Endodermal cell (in vitro differentiated cells): Measurements from ENCODE around the gene KDELR3. TPM values are rescaled to one million over a fixed set of nuclear protein-coding genes. Genes with fewer than 3 reads are reported as not detected.

Experiments used
- DNase-seq: peaks from one replicate; pipeline ENCODE4 v3.0.0-alpha.2; 2017
- H3K27ac ChIP-seq: 2 replicates; pipeline ENCODE4 v1.5.1; 2013; ENCODE audit warnings: mild to moderate bottlenecking, low read depth, low read length, moderate library complexity
- H3K27me3 ChIP-seq: 2 replicates; pipeline ENCODE4 v1.6.1; 2013; ENCODE audit warnings: mild to moderate bottlenecking, low read length, moderate library complexity; ENCODE audit not compliant: insufficient read depth, control insufficient read depth, poor library complexity, severe bottlenecking
- H3K36me3 ChIP-seq: 2 replicates; pipeline ENCODE4 v1.7.0; 2013; ENCODE audit warnings: mild to moderate bottlenecking, low read length, moderate library complexity; ENCODE audit not compliant: control insufficient read depth, insufficient read depth
- H3K4me1 ChIP-seq: one replicate; pipeline ENCODE4 v1.7.0; 2013; ENCODE audit warnings: low read length; ENCODE audit not compliant: control insufficient read depth, insufficient read depth
- H3K4me3 ChIP-seq: 2 replicates; pipeline ENCODE4 v1.5.1; 2013; ENCODE audit warnings: mild to moderate bottlenecking, low read length, moderate library complexity
- H3K9ac ChIP-seq: 2 replicates; pipeline ENCODE4 v1.6.1; 2013; ENCODE audit warnings: mild to moderate bottlenecking, low read length, moderate library complexity; ENCODE audit not compliant: poor library complexity, severe bottlenecking; ENCODE audit errors: extremely low read depth
- H3K9me3 ChIP-seq: 2 replicates; pipeline ENCODE4 v1.6.1; 2013; ENCODE audit warnings: mild to moderate bottlenecking, low read length, moderate library complexity; ENCODE audit not compliant: control insufficient read depth
- H3K27ac Mint-ChIP-seq: 2 replicates; pipeline ENCODE4 v1.8.0; 2020; ENCODE audit warnings: mixed read lengths
- H3K27me3 Mint-ChIP-seq: 2 replicates; pipeline ENCODE4 v1.8.0; 2021; ENCODE audit warnings: mild to moderate bottlenecking, mixed read lengths; ENCODE audit not compliant: insufficient read depth
- H3K36me3 Mint-ChIP-seq: 2 replicates; pipeline ENCODE4 v1.8.0; 2020; ENCODE audit warnings: low read depth, mixed read lengths
- H3K4me1 Mint-ChIP-seq: 2 replicates; pipeline ENCODE4 v1.8.0; 2020; ENCODE audit warnings: mixed read lengths
- H3K4me3 Mint-ChIP-seq: 2 replicates; pipeline ENCODE4 v1.8.0; 2020; ENCODE audit warnings: mild to moderate bottlenecking, moderate library complexity, mixed read lengths
- H3K9me3 Mint-ChIP-seq: 2 replicates; pipeline ENCODE4 v1.8.0; 2020; ENCODE audit warnings: mild to moderate bottlenecking, mixed read lengths
- CTCF ChIP-seq: fragments of 200-600 bp; sonication (generic); conservative IDR thresholded peaks from 2 replicates; pipeline ENCODE4 v1.5.0; 2021; ENCODE audit warnings: antibody characterized with exemption, mild to moderate bottlenecking
- WGBS, 2 experiments: methylation state at CpG; one replicate each; pipeline versions ENCODE4 v1.1.5 to v1.1.7; 2013; ENCODE audit warnings: missing lambda C conversion rate in 2 of 2, mixed read lengths in 1 of 2; ENCODE audit not compliant: insufficient coverage in 1 of 2, insufficient read length in 1 of 2; 5-methylcytosine and 5-hydroxymethylcytosine counted together
- long read RNA-seq, 4 experiments: library from polyadenylated mRNA in 2 of 4; library from RNA in 1 of 4; library from capped mRNA in 1 of 4; stranded (forward) in 3 of 4; unstranded in 1 of 4; transcript quantifications; one replicate each; pipeline ENCODE4 v2.0.0, GENCODE V29; 2020 to 2021; ENCODE audit warnings: inconsistent platforms in 1 of 4
- polyA plus RNA-seq, 2 experiments: library from polyadenylated mRNA; stranded (reverse); fragments of 50-300 nt; gene quantifications; one replicate each; pipeline ENCODE4 v1.2.3, GENCODE V29; 2013
- total RNA-seq, 2 donors: library from RNA; stranded (reverse); fragmentation: NEBNext Ultra II Directional in 1 of 2; extraction: Animal tissue kit (Norgen Biotek cat#: 25700) in 1 of 2; gene quantifications; 2 replicates in 1 of 2; 3 replicates in 1 of 2; pipeline ENCODE4 v1.2.1, GENCODE V29; 2021

KDELR3 gene
- total RNA-seq = 10 to 100 TPM; 11.4 to 14.9 TPM
- 14.6 TPM for polyA plus RNA-seq (2013, experiment 1 of 2)
- polyA plus RNA-seq (2013, experiment 2 of 2) = 14.8 TPM
- long read RNA-seq, experiment 1, transcript KDELR3-201 (5 exons, 1,728 nt) = major isoform, 7 of 13 reads
- long read RNA-seq, experiment 1, partial matches to known transcripts = 3 of 13 reads
- long read RNA-seq, experiment 1, other reads (novel, unspliced or antisense) = 1 of 13 reads
- long read RNA-seq, experiment 2, transcript KDELR3-201 (5 exons, 1,728 nt) = major isoform, 20 of 27 reads
- long read RNA-seq, experiment 2, transcript KDELR3-202 (4 exons, 931 nt) = minor isoform, 5 of 27 reads
- long read RNA-seq, experiment 2, partial matches to known transcripts = 0 of 27 reads
- long read RNA-seq, experiment 2, other reads (novel, unspliced or antisense) = 2 of 27 reads
- long read RNA-seq, experiment 3, transcript KDELR3-201 (5 exons, 1,728 nt) = major isoform, 63 of 71 reads
- long read RNA-seq, experiment 3, partial matches to known transcripts = 1 of 71 reads
- long read RNA-seq, experiment 3, other reads (novel, unspliced or antisense) = 4 of 71 reads
- long read RNA-seq, experiment 4, transcript KDELR3-201 (5 exons, 1,728 nt) = major isoform, 28 of 40 reads
- long read RNA-seq, experiment 4, transcript KDELR3-202 (4 exons, 931 nt) = minor isoform, 6 of 40 reads
- long read RNA-seq, experiment 4, partial matches to known transcripts = 0 of 40 reads
- long read RNA-seq, experiment 4, other reads (novel, unspliced or antisense) = 6 of 40 reads

- no peak within 1 kb of the TSS for H3K27ac Mint-ChIP-seq
- H3K27me3 Mint-ChIP-seq = peaks cover 45% of the 10 kb centered on the region
Measured at GRCh38 chr22:38467904-38468442, at the start of gene KDELR3. Gene KDELR3, plus strand, starts transcription at chr22:38468096. Its CDS starts 138 bp downstream, at chr22:38468234.

DNA sequence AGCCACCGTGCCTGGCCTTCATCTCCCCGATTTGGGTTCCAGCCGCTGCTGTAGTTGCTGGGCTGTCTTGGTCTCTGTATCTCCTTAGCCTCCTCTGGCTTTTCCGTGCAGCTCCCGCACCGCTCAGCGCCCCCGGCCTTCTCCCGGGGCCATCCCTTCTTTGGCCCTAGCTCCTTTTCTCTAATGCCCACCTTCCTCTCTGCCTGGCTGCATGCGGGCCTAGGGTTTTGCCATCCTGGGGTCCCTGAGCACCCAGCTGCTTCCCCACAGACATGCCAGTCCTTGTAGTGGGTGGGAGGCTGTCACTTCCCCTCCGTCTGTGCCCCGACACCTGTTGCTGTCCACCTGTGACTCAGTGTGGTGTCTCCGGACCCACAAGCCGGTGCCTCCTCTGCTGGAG is 49.3 kb upstream of the KDELR3 start:
- Histone ChIP-seq H3K27ac (no peak overlapping the region), H3K9me3 (no peaks in the 10 kb centered on the region), H3K27me3 (no peaks in the 10 kb centered on the region), H3K9ac (no peak overlapping the region), H3K36me3 (no peaks in the 10 kb centered on the region), H3K4me3 (no peak overlapping the region), H3K4me1 (no peaks in the 10 kb centered on the region)
- Mint-ChIP-seq H3K4me3 (no peak overlapping the region), H3K9me3 (no peaks in the 10 kb centered on the region), H3K4me1 (peaks cover 9% of the 10 kb centered on the region), H3K36me3 (no peaks in the 10 kb centered on the region), H3K27me3 (peaks cover 2% of the 10 kb centered on the region), H3K27ac (no peak overlapping the region)
- WGBS, 2 experiments = 89 to 94% methylated on average over 11 to 14 of the region's 14 CpGs
- TF ChIP-seq CTCF = no peak
- DNase-seq = no peak

More at GRCh38 chr22:38467904-38468442, at the start of gene KDELR3:
- H3K4me1 Mint-ChIP-seq = peaks cover 7% of the 10 kb centered on the region
- no peak for TF ChIP-seq CTCF
- Histone ChIP-seq H3K36me3 (no peaks in the 10 kb centered on the region), H3K4me3 (peak within 1 kb of the TSS; percentile 82), H3K9me3 (no peaks in the 10 kb centered on the region), H3K27me3 (no peaks in the 10 kb centered on the region), H3K4me1 (no peaks in the 10 kb centered on the region), H3K27ac (no peak within 1 kb of the TSS), H3K9ac (peak within 1 kb of the TSS; percentile 83)
- peak within 1 kb of the TSS; percentile 68 for H3K4me3 Mint-ChIP-seq
- peak; percentile 74 for DNase-seq
- WGBS, 2 experiments = 1 to 3% methylated on average over 28 to 53 of the region's 53 CpGs
- H3K36me3 Mint-ChIP-seq = no peaks in the 10 kb centered on the region
- H3K9me3 Mint-ChIP-seq = no peaks in the 10 kb centered on the region

DNA sequence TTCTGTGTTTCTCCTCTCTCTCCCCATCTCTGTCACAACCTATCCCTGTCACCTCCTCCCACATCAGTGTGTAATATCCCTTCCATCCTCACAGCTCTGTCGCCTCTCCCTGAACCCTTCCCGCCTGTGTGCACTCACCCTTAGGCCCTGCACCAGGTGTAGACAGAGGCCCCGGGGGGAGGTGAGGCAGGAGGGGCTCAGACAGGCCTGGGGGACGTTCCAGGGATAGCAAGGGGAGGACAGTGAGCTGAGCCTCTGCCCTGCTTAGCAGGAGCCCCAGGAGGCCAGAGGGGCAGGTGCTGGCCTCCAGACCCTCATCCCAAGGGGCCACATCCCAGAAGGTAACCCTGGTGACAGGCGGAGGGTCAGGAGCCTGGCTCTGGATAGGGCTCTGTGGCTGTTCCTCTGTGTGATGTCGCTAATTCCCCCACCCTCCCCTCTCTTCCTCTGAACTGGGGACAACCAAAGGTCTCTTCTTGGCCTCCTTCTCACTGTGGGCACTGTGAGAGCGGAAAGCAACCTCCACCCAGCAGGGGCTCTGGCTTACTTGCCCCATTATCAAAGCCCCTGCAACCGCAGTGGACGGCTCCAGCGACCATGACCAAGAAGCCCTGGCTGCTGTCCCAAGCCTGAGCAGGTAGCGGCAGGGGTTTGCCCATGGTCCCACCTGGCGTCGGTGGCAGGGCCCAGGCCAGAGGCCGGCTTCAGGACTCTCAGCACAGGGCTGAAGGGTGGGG is 48.6 kb upstream of the KDELR3 start:
- Mint-ChIP-seq H3K27me3 (no peaks in the 10 kb centered on the region), H3K36me3 (no peaks in the 10 kb centered on the region), H3K27ac (no peak overlapping the region), H3K4me3 (no peak overlapping the region), H3K9me3 (no peaks in the 10 kb centered on the region), H3K4me1 (peaks cover 9% of the 10 kb centered on the region)
- Histone ChIP-seq H3K4me3 (no peak overlapping the region), H3K27me3 (no peaks in the 10 kb centered on the region), H3K9ac (no peak overlapping the region), H3K4me1 (no peaks in the 10 kb centered on the region), H3K9me3 (no peaks in the 10 kb centered on the region), H3K36me3 (no peaks in the 10 kb centered on the region), H3K27ac (no peak overlapping the region)
- no peak for TF ChIP-seq CTCF
- 88 to 89% methylated on average over 4 to 14 of the region's 14 CpGs for WGBS, 2 experiments
- peak; percentile 49 for DNase-seq
